ENCODE measurements around the gene NME4.
"Not testable (repeated sequence)": the region's sequence is repeated elsewhere in the genome, so short reads cannot be mapped to it uniquely, and the experiment has no call there.

The NME4 gene

GRCh38 chr16:362702-362999 lies 34.3 kb upstream of the NME4 start:
- H3K4me2 ChIP-seq (ENCODE audit: low read length); H3K9me3 ChIP-seq (ENCODE audit: insufficient read depth, low read depth, low read length); H3K18ac ChIP-seq (ENCODE audit: low read length); H3K27me3 ChIP-seq (ENCODE audit: insufficient read depth, low read length); H4K8ac ChIP-seq (ENCODE audit: low read depth, low read length); DNase-seq; H2AK5ac ChIP-seq (ENCODE audit: low read length); H3K4me3 ChIP-seq (ENCODE audit: low read depth, low read length); H3K23ac ChIP-seq (ENCODE audit: low read length); H3K4ac ChIP-seq (ENCODE audit: low read depth, low read length); H2BK120ac ChIP-seq (ENCODE audit: insufficient read depth, low read length, poor library complexity); H3K4me1 ChIP-seq (ENCODE audit: control insufficient read depth in 1 of 2, insufficient read depth in 2 of 2, low read length in 2 of 2); H4K91ac ChIP-seq (ENCODE audit: low read depth, low read length); H3K79me1 ChIP-seq (ENCODE audit: low read length); H3K27ac ChIP-seq (ENCODE audit: low read depth, low read length); H4K12ac ChIP-seq (ENCODE audit: low read depth, low read length); H3K14ac ChIP-seq (ENCODE audit: low read length); H3K79me2 ChIP-seq (ENCODE audit: control insufficient read depth, insufficient read depth, low read length, poor library complexity); H2AFZ ChIP-seq (ENCODE audit: insufficient read depth, low read length, poor library complexity); H2BK5ac ChIP-seq (ENCODE audit: low read depth, low read length, poor library complexity); H3K9ac ChIP-seq (ENCODE audit: low read length); H2BK12ac ChIP-seq (ENCODE audit: low read length): not testable (repeated sequence)
- no CpG with 5 or more reads among the region's 24 CpGs for WGBS (ENCODE audit: extremely low coverage, insufficient coverage, insufficient read length)
- H3K36me3 ChIP-seq (ENCODE audit: control insufficient read depth in 1 of 2, insufficient read depth in 2 of 2, low read length in 2 of 2) = peaks cover 16% of the 10 kb centered on the region in 2 experiments

GRCh38 chr16:363110-363765 lies 33.8 kb upstream of the NME4 start:
- Histone ChIP-seq H4K91ac (ENCODE audit: low read depth, low read length) (no peak overlapping the region), H2BK12ac (ENCODE audit: low read length) (no peak overlapping the region), H3K4me1 (ENCODE audit: control insufficient read depth in 1 of 2, insufficient read depth in 2 of 2, low read length in 2 of 2) (peaks cover 0 to 4% of the 10 kb centered on the region in 2 experiments), H2AFZ (ENCODE audit: insufficient read depth, low read length, poor library complexity) (no peak overlapping the region), H2BK5ac (ENCODE audit: low read depth, low read length, poor library complexity) (no peak overlapping the region), H3K36me3 (ENCODE audit: control insufficient read depth in 1 of 2, insufficient read depth in 2 of 2, low read length in 2 of 2) (peaks cover 22% of the 10 kb centered on the region in 2 experiments), H4K12ac (ENCODE audit: low read depth, low read length) (no peak overlapping the region), H3K4me2 (ENCODE audit: low read length) (no peak overlapping the region), H3K9ac (ENCODE audit: low read length) (no peak overlapping the region), H3K23ac (ENCODE audit: low read length) (no peak overlapping the region), H2AK5ac (ENCODE audit: low read length) (no peak overlapping the region), H4K8ac (ENCODE audit: low read depth, low read length) (no peak overlapping the region), H3K14ac (ENCODE audit: low read length) (no peak overlapping the region), H3K27ac (ENCODE audit: low read depth, low read length) (no peak overlapping the region), H3K79me2 (ENCODE audit: control insufficient read depth, insufficient read depth, low read length, poor library complexity) (no peaks in the 10 kb centered on the region), H3K4me3 (ENCODE audit: low read depth, low read length) (no peak overlapping the region), H3K9me3 (ENCODE audit: insufficient read depth, low read depth, low read length) (no peaks in the 10 kb centered on the region), H2BK120ac (ENCODE audit: insufficient read depth, low read length, poor library complexity) (no peak overlapping the region), H3K18ac (ENCODE audit: low read length) (no peak overlapping the region), H3K79me1 (ENCODE audit: low read length) (no peaks in the 10 kb centered on the region), H3K27me3 (ENCODE audit: insufficient read depth, low read length) (no peaks in the 10 kb centered on the region), H3K4ac (ENCODE audit: low read depth, low read length) (no peak overlapping the region)
- WGBS (ENCODE audit: extremely low coverage, insufficient coverage, insufficient read length) = no CpG with 5 or more reads among the region's 20 CpGs
- DNase-seq = no peak

- no peak for DNase-seq
- H4K91ac ChIP-seq (ENCODE audit: low read depth, low read length) = no peak overlapping the region
- H3K4me2 ChIP-seq (ENCODE audit: low read length) = no peak overlapping the region
- no peak overlapping the region for H4K12ac ChIP-seq (ENCODE audit: low read depth, low read length)
- no peaks in the 10 kb centered on the region for H3K79me1 ChIP-seq (ENCODE audit: low read length)
- H3K9ac ChIP-seq (ENCODE audit: low read length) = no peak overlapping the region
- peaks cover 29% of the 10 kb centered on the region in 2 experiments for H3K36me3 ChIP-seq (ENCODE audit: control insufficient read depth in 1 of 2, insufficient read depth in 2 of 2, low read length in 2 of 2)
- no peak overlapping the region for H3K18ac ChIP-seq (ENCODE audit: low read length)
- H3K4ac ChIP-seq (ENCODE audit: low read depth, low read length) = no peak overlapping the region
- H3K27me3 ChIP-seq (ENCODE audit: insufficient read depth, low read length) = no peaks in the 10 kb centered on the region
- H2BK12ac ChIP-seq (ENCODE audit: low read length) = no peak overlapping the region
- no peak overlapping the region for H3K14ac ChIP-seq (ENCODE audit: low read length)
- no peak overlapping the region for H4K8ac ChIP-seq (ENCODE audit: low read depth, low read length)
- no peaks in the 10 kb centered on the region for H3K9me3 ChIP-seq (ENCODE audit: insufficient read depth, low read depth, low read length)
- no peak overlapping the region for H2AK5ac ChIP-seq (ENCODE audit: low read length)
- no peak overlapping the region for H3K27ac ChIP-seq (ENCODE audit: low read depth, low read length)
- H2AFZ ChIP-seq (ENCODE audit: insufficient read depth, low read length, poor library complexity) = no peak overlapping the region
- no peak overlapping the region for H3K23ac ChIP-seq (ENCODE audit: low read length)
- no peak overlapping the region for H2BK120ac ChIP-seq (ENCODE audit: insufficient read depth, low read length, poor library complexity)
- no CpG with 5 or more reads among the region's 24 CpGs for WGBS (ENCODE audit: extremely low coverage, insufficient coverage, insufficient read length)
- peaks cover 0 to 4% of the 10 kb centered on the region in 2 experiments for H3K4me1 ChIP-seq (ENCODE audit: control insufficient read depth in 1 of 2, insufficient read depth in 2 of 2, low read length in 2 of 2)
- H2BK5ac ChIP-seq (ENCODE audit: low read depth, low read length, poor library complexity) = no peak overlapping the region
- H3K4me3 ChIP-seq (ENCODE audit: low read depth, low read length) = no peak overlapping the region
- H3K79me2 ChIP-seq (ENCODE audit: control insufficient read depth, insufficient read depth, low read length, poor library complexity) = no peaks in the 10 kb centered on the region
These were observed 33.1 kb upstream of the NME4 start for GRCh38 chr16:363766-364490.

GRCh38 chr16:364595-365491 lies 32.2 kb upstream of the NME4 start:
- no peaks in the 10 kb centered on the region for H3K79me1 ChIP-seq (ENCODE audit: low read length)
- no peak overlapping the region for H2BK120ac ChIP-seq (ENCODE audit: insufficient read depth, low read length, poor library complexity)
- H4K91ac ChIP-seq (ENCODE audit: low read depth, low read length) = no peak overlapping the region
- H2AFZ ChIP-seq (ENCODE audit: insufficient read depth, low read length, poor library complexity) = no peak overlapping the region
- peaks cover 4% of the 10 kb centered on the region in 2 experiments for H3K4me1 ChIP-seq (ENCODE audit: control insufficient read depth in 1 of 2, insufficient read depth in 2 of 2, low read length in 2 of 2)
- H3K23ac ChIP-seq (ENCODE audit: low read length) = no peak overlapping the region
- H3K9ac ChIP-seq (ENCODE audit: low read length) = no peak overlapping the region
- WGBS (ENCODE audit: extremely low coverage, insufficient coverage, insufficient read length) = no CpG with 5 or more reads among the region's 19 CpGs
- no peak overlapping the region for H3K4ac ChIP-seq (ENCODE audit: low read depth, low read length)
- H3K9me3 ChIP-seq (ENCODE audit: insufficient read depth, low read depth, low read length) = no peaks in the 10 kb centered on the region
- peaks cover 32 to 36% of the 10 kb centered on the region in 2 experiments for H3K36me3 ChIP-seq (ENCODE audit: control insufficient read depth in 1 of 2, insufficient read depth in 2 of 2, low read length in 2 of 2)
- H3K27me3 ChIP-seq (ENCODE audit: insufficient read depth, low read length) = no peaks in the 10 kb centered on the region
- H3K79me2 ChIP-seq (ENCODE audit: control insufficient read depth, insufficient read depth, low read length, poor library complexity) = no peaks in the 10 kb centered on the region
- no peak overlapping the region for H2BK5ac ChIP-seq (ENCODE audit: low read depth, low read length, poor library complexity)
- no peak for DNase-seq
- no peak overlapping the region for H4K8ac ChIP-seq (ENCODE audit: low read depth, low read length)
- no peak overlapping the region for H3K18ac ChIP-seq (ENCODE audit: low read length)
- H3K4me2 ChIP-seq (ENCODE audit: low read length) = no peak overlapping the region
- H4K12ac ChIP-seq (ENCODE audit: low read depth, low read length) = no peak overlapping the region
- no peak overlapping the region for H3K27ac ChIP-seq (ENCODE audit: low read depth, low read length)
- H2AK5ac ChIP-seq (ENCODE audit: low read length) = no peak overlapping the region
- H2BK12ac ChIP-seq (ENCODE audit: low read length) = no peak overlapping the region
- H3K4me3 ChIP-seq (ENCODE audit: low read depth, low read length) = no peak overlapping the region
- no peak overlapping the region for H3K14ac ChIP-seq (ENCODE audit: low read length)
